ENCODE data around the gene KCNC1.

The KCNC1 gene

GRCh38 chr11:17753153-17753552, 18.6 kb downstream of the KCNC1 start:
- DNase-seq (ENCODE audit: low read depth) = no peak

GRCh38 chr11:17753641-17754040, 19.1 kb downstream of the KCNC1 start:
- no peak for DNase-seq (ENCODE audit: low read depth)

GRCh38 chr11:17755891-17756290, 21.3 kb downstream of the KCNC1 start:
- no peak for DNase-seq (ENCODE audit: low read depth)

- DNase-seq (ENCODE audit: low read depth) = no peak
These were observed 25.8 kb downstream of the KCNC1 start for GRCh38 chr11:17760102-17761029.

GRCh38 chr11:17762309-17762974, 27.9 kb downstream of the KCNC1 start:
- no peak for DNase-seq (ENCODE audit: low read depth)

- DNase-seq (ENCODE audit: low read depth) = no peak
These were observed 28.7 kb downstream of the KCNC1 start for GRCh38 chr11:17763244-17763643.

GRCh38 chr11:17763703-17764102, 29.1 kb downstream of the KCNC1 start:
- DNase-seq (ENCODE audit: low read depth) = no peak

GRCh38 chr11:17764446-17765218, 30.1 kb downstream of the KCNC1 start:
- DNase-seq (ENCODE audit: low read depth) = no peak

GRCh38 chr11:17765356-17766072, 30.9 kb downstream of the KCNC1 start:
- no peak for DNase-seq (ENCODE audit: low read depth)

GRCh38 chr11:17766073-17766359, 31.4 kb downstream of the KCNC1 start:
- DNase-seq (ENCODE audit: low read depth) = no peak

GRCh38 chr11:17766590-17766989, 32.0 kb downstream of the KCNC1 start:
- no peak for DNase-seq (ENCODE audit: low read depth)

- DNase-seq (ENCODE audit: low read depth) = no peak
These were observed 32.8 kb downstream of the KCNC1 start for GRCh38 chr11:17767301-17767885.

GRCh38 chr11:17767914-17768313, 33.3 kb downstream of the KCNC1 start:
- DNase-seq (ENCODE audit: low read depth) = no peak

GRCh38 chr11:17768547-17768946, 34.0 kb downstream of the KCNC1 start:
- no peak for DNase-seq (ENCODE audit: low read depth)

- DNase-seq (ENCODE audit: low read depth) = no peak
These were observed 34.6 kb downstream of the KCNC1 start for GRCh38 chr11:17769218-17769617.

GRCh38 chr11:17770048-17770652, 35.6 kb downstream of the KCNC1 start:
- no peak for DNase-seq (ENCODE audit: low read depth)

GRCh38 chr11:17770917-17771316, 36.3 kb downstream of the KCNC1 start:
- no peak for DNase-seq (ENCODE audit: low read depth)

GRCh38 chr11:17771415-17771814, 36.8 kb downstream of the KCNC1 start:
- no peak for DNase-seq (ENCODE audit: low read depth)

GRCh38 chr11:17771841-17772401, 37.3 kb downstream of the KCNC1 start:
- DNase-seq (ENCODE audit: low read depth) = no peak

- DNase-seq (ENCODE audit: low read depth) = no peak
These were observed 38.4 kb downstream of the KCNC1 start for GRCh38 chr11:17772704-17773600.
